ENCODE measurements around the gene UPF2.

UPF2 gene

GRCh38 chr10:11881477-11882417 lies 160.9 kb downstream of the UPF2 start:
- DNase-seq (ENCODE audit: low read depth): no peak

GRCh38 chr10:11881030-11881476 lies 161.6 kb downstream of the UPF2 start:
- no peak for DNase-seq (ENCODE audit: low read depth)

- DNase-seq (ENCODE audit: low read depth): no peak
Observed at GRCh38 chr10:11880151-11881029, 162.2 kb downstream of the UPF2 start.

- DNase-seq (ENCODE audit: low read depth): no peak
Observed at GRCh38 chr10:11879387-11880094, 163.1 kb downstream of the UPF2 start.

- DNase-seq (ENCODE audit: low read depth): no peak
Observed at GRCh38 chr10:11878776-11879175, 163.8 kb downstream of the UPF2 start.

GRCh38 chr10:11877591-11877905 lies 165.1 kb downstream of the UPF2 start:
- no peak for DNase-seq (ENCODE audit: low read depth)

GRCh38 chr10:11876805-11877590 lies 165.6 kb downstream of the UPF2 start:
- DNase-seq (ENCODE audit: low read depth): no peak

- DNase-seq (ENCODE audit: low read depth): no peak
Observed at GRCh38 chr10:11876324-11876723, 166.3 kb downstream of the UPF2 start.

- DNase-seq (ENCODE audit: low read depth): no peak
Observed at GRCh38 chr10:11875494-11876281, 166.9 kb downstream of the UPF2 start.

- DNase-seq (ENCODE audit: low read depth): no peak
Observed at GRCh38 chr10:11874568-11875493, 167.8 kb downstream of the UPF2 start.

- no peak for DNase-seq (ENCODE audit: low read depth)
Observed at GRCh38 chr10:11871466-11871865, 171.1 kb downstream of the UPF2 start.

GRCh38 chr10:11870900-11871400 lies 171.7 kb downstream of the UPF2 start:
- no peak for DNase-seq (ENCODE audit: low read depth)

- no peak for DNase-seq (ENCODE audit: low read depth)
Observed at GRCh38 chr10:11870461-11870780, 172.2 kb downstream of the UPF2 start.
